Astrocyte of the spinal cord (primary cell): Measurements from ENCODE around the gene HIF1AN.
"Not testable (repeated sequence)": the region's sequence is repeated elsewhere in the genome, so short reads cannot be mapped to it uniquely, and the experiment has no call there.

ENCODE experiments used
- DNase-seq: peaks from one replicate; pipeline ENCODE4 v3.0.0; 2011; ENCODE audit warnings: low read depth, low spot score
- H3K4me3 ChIP-seq: 2 replicates; pipeline ENCODE4 v1.5.1; 2011; ENCODE audit warnings: low read depth, mild to moderate bottlenecking, low read length, moderate library complexity
- CTCF ChIP-seq: IDR thresholded peaks from 2 replicates; pipeline ENCODE4 v1.5.1; 2012; ENCODE audit warnings: low read depth, mild to moderate bottlenecking, low read length, inconsistent platforms
- in situ Hi-C: cut with HindIII; loops from 2 replicates; pipeline ENCODE4 v1.10.0; 2017; ENCODE audit warnings: low sequenced_read_pairs

Gene HIF1AN

DNA sequence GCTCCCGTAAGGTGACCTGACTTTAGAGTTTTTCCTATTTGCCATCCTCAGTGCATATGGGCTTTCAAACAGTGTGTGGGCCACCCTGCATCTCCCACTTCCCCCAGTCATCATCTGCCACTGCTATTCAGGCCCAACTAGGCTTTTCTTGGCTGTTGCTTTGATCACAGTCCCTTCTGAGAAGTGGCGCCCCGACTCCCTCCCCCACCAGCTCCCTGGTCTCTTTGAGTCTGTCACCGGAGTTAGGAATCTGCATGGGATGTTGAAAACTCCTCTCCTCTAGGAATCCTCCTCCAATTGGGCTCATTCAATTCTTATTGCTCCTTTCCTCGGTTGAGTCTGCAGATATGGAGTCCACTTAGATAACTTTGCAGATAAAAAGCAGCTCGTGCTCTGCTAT is 32.1 kb downstream of the HIF1AN start:
- H3K4me3 ChIP-seq = no peak overlapping the region
- no peak for DNase-seq
- TF ChIP-seq CTCF = no peak
- in situ Hi-C loops = no loop called here

DNA sequence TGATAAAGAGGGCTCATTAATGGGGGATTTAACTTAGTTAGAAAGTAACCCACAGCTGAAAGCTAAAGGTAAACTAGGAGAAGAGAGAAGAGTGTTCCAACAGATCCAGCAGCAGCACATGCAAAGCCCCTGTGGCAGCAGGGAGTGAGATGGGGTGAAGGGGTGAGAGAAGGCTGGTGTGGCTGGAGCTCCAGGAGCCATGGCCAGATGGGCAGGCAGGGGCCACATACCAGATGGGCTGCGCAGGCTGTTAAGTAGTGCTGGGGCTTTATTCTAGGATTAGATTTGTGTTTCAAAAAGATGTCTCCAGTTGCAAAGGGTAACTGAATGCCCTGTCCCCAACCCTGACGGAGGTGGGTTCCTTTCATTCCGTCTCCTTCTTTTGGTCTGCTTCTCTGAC is 33.2 kb downstream of the HIF1AN start:
- in situ Hi-C loops = no loop called here
- H3K4me3 ChIP-seq = no peak overlapping the region
- no peak for DNase-seq
- TF ChIP-seq CTCF = no peak

DNA sequence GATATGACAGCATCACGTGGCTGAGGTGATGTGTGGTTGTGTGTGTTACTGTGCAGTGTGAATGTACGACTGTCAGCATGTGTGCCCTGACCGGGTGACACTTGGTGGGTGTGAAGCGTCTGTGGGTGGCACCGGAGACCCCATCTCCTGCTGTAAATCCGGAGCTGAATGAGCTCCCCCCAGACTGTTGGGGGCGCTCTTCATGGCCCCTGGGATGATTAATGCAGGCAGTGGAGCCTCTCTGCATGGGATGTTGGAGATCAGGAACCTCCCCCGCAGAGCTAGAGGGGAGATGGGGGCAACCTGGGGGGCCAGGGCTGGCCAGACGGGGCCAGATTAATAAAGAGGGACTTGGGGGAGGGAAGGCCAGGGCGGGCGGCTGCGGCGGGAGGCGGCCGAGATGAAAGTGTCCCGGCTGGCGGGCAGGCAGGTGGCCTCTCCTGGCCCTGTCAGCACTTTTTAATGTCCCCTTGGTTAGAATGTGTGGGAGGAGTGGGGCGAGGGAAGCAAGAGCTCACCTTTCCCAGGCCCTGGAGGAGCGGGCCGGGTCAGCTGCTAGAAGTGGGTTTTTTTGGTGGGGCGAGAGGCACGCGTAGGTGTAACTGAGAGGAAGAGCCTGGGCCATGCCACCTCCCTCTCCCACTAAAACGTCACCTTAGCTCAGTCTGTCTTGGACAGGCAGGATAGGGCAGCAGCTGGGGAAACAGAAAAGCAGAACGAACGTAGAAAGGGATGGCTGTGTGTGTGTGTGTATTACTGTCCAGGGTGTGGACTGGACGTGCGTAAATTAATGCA is 34.1 kb downstream of the HIF1AN start:
- DNase-seq = no peak
- in situ Hi-C loops = no loop called here
- peak; percentile 9 for TF ChIP-seq CTCF
- H3K4me3 ChIP-seq = no peak overlapping the region

- no peak for DNase-seq
- TF ChIP-seq CTCF = no peak
- in situ Hi-C loops = no loop called here
- H3K4me3 ChIP-seq = no peak overlapping the region
Measured at GRCh38 chr10:100570506-100570905, 34.8 kb downstream of the HIF1AN start.

- no peak for DNase-seq
- H3K4me3 ChIP-seq = no peak overlapping the region
- in situ Hi-C loops = no loop called here
- TF ChIP-seq CTCF = no peak
Measured at GRCh38 chr10:100571084-100571856, 35.5 kb downstream of the HIF1AN start.

- in situ Hi-C loops, H3K4me3 ChIP-seq, DNase-seq: not testable (repeated sequence)
Measured at GRCh38 chr10:100575146-100575545, 39.4 kb downstream of the HIF1AN start.
